ENCODE measurements around the gene STAB1. TPM values are rescaled to one million over a fixed set of nuclear protein-coding genes. Genes with fewer than 3 reads are reported as not detected.

The STAB1 gene
- total RNA-seq, 1 donor = 0.90 TPM

GRCh38 chr3:52539010-52539653 is 44.0 kb downstream of the STAB1 start:
- TF ChIP-seq CTCF (IDR thresholded peaks at IDR 0.05; ENCODE audit: insufficient read depth, low read length) = no peak
- DNase-seq (ENCODE audit: low read depth) = no peak
- H3K4me3 ChIP-seq (ENCODE audit: low read depth, low read length) = no peak overlapping the region

GRCh38 chr3:52541050-52541449 is 45.9 kb downstream of the STAB1 start:
- H3K4me3 ChIP-seq (ENCODE audit: low read depth, low read length) = no peak overlapping the region
- DNase-seq (ENCODE audit: low read depth) = no peak
- no peak for TF ChIP-seq CTCF (IDR thresholded peaks at IDR 0.05; ENCODE audit: insufficient read depth, low read length)

GRCh38 chr3:52544937-52545336 is 49.8 kb downstream of the STAB1 start:
- DNase-seq (ENCODE audit: low read depth) = no peak
- no peak overlapping the region for H3K4me3 ChIP-seq (ENCODE audit: low read depth, low read length)
- no peak for TF ChIP-seq CTCF (IDR thresholded peaks at IDR 0.05; ENCODE audit: insufficient read depth, low read length)

GRCh38 chr3:52546111-52546901 is 51.2 kb downstream of the STAB1 start:
- peak; percentile 31 for DNase-seq (ENCODE audit: low read depth)
- H3K4me3 ChIP-seq (ENCODE audit: low read depth, low read length) = no peak overlapping the region
- TF ChIP-seq CTCF (IDR thresholded peaks at IDR 0.05; ENCODE audit: insufficient read depth, low read length) = no peak

GRCh38 chr3:52547143-52547542 is 52.0 kb downstream of the STAB1 start:
- no peak overlapping the region for H3K4me3 ChIP-seq (ENCODE audit: low read depth, low read length)
- DNase-seq (ENCODE audit: low read depth) = no peak
- TF ChIP-seq CTCF (IDR thresholded peaks at IDR 0.05; ENCODE audit: insufficient read depth, low read length) = no peak

GRCh38 chr3:52551118-52551517 is 56.0 kb downstream of the STAB1 start:
- TF ChIP-seq CTCF (IDR thresholded peaks at IDR 0.05; ENCODE audit: insufficient read depth, low read length) = no peak
- no peak overlapping the region for H3K4me3 ChIP-seq (ENCODE audit: low read depth, low read length)

More at GRCh38 chr3:52551118-52551517, 56.0 kb downstream of the STAB1 start:
- DNase-seq (ENCODE audit: low read depth) = no peak

All from fibroblast of the aortic adventitia (primary cell).